NCI-H446 treated with DMSO at 0.1 percent for 48 hours (cell line): ENCODE results near the gene FANCE.
A peak's percentile ranks its signal among the peaks of the same experiment; 100 is the strongest.

Source experiments
- DNase-seq: peaks from one replicate; lab custom pipeline; 2025; lab: John Stamatoyannopoulos, UW

Gene FANCE

DNA sequence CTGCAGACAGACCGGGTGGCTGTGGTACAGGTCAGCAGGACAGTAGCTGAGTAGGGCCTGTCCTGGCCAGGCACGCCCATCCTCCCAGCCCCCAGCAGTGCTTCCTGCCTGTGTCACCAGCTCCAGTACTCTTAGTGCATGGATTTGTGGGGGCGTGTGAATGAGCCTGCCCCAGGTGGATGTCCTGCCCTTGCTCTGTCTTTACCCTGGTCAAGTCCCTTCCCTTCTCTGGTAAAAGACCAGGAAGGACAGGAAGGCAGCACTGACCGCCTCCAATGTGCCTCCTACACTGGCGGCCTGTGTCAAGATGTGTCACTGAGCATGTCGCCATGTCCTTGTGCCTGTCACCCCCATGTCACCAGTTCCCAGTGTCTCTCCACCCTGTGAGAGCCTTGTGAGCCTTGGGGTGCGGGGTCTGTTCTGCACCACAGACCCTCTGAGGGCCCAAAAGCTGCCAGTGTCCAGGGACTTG lies 32.8 kb downstream of the FANCE start:
- DNase-seq: no peak

DNA sequence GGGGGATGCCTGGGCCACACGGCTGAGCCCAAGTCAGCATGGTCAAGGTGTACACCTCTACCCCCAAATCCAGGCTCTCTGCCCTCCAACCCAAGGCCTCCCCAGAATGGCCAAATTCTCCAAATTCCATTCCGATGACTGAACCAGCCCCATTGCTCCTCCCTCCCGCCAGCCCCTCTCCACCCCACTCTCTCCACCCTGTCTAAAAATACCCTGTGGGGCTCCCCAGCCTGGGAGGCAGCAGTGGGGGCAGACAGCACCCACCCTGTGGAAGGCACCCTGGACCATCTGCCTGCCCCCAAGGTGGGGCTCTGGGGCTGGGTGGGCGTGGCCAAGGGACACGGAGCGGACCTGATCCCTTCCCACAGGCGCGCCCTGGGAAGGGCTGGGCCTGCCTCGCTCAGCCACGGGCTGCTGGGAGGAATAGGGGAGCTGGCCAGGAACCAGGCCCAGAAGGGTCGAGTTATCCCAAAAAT lies 33.3 kb downstream of the FANCE start:
- no peak for DNase-seq

DNA sequence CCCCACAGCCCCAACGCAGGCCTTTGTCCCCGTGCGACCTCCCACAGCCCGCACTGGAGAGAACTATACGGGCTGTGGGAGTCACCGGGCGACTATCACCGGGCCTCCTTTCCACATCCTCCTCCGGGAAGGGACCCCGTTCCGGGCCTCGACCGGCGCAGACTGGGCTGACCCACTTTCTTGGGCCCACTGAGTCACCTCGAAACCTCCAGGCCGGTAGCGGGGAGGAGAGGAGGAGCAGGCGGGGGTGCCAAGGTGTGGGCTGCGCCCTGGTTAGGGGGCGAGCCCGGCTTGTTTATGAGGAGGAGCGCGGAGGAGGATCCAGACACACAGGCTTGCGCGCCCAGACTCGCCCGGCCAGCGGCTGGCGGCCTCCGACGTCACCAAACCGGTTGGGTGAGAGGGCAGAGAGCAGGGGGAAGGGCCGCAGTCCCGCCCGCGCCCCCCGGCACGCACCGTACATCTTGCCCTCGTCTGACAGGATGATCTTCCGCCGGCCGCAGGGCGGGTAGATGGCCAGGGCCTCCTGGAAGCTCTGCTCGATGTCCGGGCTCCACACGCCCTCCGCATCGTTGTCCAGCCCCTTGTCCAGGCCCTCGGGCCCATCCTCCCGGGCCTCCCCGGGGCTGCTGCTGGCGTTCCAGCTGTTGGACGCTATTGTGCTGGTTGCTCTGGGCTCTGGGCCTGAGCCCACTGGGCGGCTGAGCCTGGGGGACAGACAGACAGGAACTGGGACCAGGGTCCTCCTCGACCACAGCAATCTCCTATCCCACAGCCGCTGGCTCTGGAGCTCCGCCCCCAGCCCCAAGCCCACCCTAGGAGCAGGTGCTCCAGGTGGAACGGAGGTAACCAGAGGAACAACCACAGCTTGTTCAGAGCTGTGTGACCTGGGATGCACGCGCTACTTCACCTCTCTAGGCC lies 34.1 kb downstream of the FANCE start:
- no peak for DNase-seq

DNA sequence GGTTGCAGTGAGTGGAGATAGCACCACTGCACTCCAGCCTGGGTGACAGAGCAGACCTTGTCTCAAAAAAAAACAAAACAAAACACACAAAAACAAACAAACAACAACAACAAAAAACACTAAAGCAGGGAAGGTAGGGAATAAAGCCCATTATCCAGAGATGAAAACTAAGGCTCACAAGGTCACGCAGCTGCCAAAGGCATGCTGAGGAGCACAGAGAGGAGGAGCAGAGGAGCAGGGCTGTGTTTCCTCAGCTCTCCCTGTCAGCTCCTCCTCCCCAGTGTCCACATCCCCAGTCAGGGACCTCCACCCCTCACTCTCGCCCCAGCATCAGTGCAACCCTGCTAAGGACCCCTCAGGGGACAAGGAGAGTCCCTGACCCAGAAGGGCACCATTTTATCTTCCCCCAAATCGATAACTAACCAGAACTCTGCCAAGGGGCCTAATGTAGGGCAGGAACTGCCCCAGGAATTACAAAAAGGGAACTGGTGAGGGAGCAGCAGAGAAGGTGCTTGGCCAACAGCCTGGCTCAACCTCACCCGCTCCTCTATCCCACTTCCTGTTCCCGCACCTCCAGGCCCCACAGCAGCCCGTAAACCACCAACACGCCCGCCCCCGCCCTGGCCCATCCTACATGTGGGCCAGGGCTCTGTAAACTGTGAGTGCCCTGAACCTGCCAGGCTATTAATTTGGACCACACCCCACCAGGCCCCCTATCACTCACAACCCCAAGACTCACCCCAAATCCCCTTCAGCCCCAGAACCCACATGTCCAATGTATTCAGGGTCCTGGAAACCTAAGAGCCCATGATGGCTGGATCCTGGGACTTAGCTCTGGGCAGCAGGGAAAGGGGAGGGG lies 35.7 kb downstream of the FANCE start:
- DNase-seq: no peak

DNA sequence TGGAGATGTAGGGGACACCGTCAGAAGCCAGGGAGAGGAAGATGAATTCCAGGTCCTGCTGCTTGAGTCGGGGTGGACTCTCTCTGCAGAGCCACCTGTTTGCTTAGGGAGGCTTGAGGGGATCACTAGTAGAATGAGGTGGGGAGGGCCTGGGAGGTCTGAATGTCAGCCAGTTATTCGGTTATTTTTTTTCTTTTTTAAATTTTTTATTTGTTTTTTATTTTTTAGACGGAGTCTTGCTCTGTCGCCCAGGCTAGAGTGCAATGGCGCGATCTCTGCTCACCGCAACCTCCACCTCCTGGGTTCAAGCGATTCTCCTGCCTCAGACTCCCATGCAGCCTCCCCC lies 36.4 kb downstream of the FANCE start:
- no peak for DNase-seq

DNA sequence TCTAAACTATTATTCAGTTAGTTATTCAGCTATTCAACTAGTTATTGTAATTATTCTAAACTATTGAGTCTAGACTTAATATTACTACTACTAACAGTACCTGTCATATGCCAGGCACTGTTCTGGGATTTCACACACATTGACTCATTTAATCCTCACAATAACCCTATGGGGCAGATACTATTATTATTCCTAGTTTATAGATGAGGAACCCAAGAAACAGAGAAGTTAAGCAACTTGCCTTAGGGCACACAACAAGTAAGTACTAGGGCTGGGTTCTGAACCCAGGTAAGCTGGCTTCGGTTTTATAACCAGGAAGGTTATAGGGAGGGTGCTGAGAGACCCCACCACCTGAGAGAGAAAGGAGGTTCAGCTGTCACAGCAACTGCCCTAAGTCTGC lies 36.9 kb downstream of the FANCE start:
- DNase-seq: peak; percentile 66

DNA sequence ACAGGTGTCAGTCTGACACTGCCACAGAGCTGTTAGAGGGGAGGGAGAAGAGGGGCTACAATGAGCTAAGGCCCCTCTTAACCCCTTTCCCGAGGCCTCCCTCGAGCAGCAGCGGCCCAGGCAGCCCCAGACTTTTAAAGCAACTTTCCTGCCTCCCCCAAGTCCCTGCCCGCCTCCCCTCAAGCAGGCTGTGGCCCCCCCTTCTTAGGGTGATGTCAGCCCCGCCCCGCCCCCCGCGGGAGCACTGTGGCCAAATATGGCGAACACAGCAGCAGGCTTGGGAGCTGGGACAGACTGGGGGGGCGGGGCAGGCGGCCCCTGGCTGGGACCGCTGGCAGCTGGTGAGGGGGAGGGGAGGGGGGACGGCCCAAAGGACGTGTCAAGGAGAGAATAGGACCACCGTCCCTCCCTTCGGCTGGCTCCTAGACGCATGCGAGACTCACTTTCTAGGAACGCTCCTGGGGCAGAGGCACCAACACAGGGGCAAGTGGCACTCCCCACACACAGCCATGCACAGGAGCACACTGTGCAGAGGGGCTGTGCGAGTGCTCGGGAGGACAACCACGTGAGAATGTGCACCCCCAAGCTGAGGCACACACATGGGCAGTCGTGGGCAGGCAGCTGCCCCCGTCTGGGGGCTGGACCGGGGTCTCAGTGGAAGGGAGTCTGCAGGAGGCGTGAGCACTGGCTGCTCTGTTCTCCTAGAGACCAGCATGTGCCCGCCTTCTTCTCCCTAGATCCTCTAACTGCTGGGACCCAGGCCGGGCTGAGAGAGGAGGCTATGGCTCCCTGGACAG lies 38.1 kb downstream of the FANCE start:
- peak; percentile 52 for DNase-seq

DNA sequence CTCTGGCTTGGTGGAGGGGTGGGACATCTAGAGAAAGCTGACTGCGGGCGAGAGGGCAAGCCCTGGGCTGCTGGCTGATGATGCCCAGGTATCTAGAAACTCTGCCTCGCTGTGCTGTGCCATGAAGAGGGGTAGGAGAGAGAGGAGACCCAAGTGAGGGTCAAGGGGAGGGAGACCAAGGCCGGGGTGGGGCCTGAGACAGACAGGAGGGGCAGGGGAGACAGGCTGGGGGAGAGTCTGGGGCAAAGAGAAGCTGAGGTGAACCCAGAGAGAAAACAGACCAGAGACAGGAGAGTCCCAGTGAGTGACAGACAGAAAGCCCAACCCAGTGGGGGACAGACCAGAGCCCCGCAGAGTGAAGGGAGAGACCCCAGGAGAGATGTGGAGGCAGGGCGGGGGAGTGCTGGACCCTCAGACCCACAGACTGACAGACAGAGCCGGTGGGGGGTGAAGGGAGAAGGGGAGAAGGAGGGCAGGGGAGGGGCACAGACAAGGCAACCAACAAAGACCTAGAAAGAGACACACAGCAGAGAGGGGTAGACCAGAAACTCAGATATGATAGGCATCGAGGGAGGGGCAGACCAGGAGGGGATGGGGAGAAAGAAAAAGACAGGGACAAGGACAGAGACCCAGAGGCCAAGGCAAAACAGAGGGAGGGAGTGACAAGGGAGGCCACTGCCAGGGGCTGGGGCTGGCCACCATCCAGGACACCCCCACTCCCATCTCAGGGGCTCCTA lies 38.9 kb downstream of the FANCE start:
- no peak for DNase-seq

DNA sequence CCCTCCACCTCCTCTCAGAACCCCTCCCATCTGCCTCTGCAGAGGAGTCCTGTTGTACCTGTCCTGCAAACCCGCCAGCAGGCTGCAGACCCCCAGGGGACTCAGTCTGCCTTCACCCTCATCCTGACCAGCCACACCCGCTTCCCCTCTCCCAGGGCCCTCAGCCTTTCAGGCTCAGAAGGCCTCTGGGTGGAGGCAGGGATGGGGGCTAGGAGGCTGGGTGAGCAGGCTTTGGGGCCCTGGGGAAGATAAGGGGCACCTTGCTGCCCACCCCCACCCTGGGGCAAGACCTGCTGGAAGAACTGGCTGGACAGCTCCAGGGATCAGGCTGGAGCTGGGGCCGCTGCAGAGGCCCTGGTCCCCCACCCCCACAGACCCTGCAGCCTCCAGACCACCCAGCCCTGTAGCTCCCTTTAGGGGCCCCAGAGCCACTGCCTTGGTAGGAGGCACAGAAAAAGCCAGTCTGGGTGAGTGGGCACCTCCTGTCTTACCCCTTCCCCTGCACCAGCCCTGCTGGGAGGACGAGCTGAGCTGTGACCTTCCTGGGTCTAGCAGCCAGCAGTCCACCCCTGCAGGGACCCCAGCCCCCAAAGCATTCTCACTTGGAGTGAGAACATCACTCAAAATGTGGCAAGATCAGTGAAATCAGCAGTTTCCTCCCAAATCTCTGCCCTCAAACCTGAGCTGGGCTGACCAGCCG lies 39.6 kb downstream of the FANCE start:
- DNase-seq: no peak

DNA sequence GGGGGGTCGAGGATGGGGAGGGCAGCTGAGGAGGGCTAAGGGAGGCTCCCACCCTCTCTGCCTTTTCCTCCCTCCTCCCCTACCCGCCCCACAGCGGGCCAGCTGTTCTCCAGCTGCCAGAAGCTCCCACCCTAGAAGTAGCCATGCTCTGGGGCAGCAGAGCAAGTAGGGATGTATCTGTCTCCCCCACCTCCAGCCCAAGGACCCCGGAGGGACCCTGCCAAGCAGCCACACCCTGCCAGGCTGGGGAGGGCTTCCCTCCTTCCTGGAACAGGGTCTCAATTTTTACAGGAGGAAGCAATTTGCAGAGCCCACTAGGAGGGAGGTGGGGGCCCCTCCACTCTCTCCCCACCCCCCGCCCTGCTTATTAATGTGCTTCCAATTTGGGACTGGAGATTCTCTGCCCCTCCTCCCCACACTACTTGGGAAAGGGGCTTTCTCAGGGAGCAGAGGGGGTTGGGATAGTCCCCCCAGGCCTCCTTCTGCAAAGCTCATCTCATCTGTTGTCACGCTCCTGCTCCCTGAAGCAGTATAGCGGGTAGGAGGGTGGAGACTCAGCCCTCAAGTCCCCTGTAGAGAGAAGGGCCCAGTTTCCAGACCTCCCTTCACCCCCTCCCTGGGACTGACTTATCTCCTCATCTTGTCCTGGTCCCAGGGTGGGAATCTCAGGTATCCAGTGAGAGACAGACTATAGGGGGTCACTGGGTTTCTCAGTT lies 40.3 kb downstream of the FANCE start:
- DNase-seq: no peak

DNA sequence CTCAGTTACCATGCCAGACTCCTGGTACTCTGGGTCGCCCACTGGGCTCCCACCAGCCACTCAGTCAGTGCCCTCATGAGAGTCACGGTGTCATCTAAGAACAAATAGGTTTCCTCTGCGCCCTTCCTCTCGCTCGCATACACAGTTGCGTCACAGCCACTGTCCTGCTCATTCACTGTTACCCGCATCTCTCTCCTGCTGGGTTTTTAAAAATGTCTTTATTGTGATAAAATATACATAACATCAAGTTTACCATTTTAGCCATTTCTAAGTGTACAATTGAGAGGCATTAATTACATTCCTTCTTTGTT lies 40.8 kb downstream of the FANCE start:
- no peak for DNase-seq

DNA sequence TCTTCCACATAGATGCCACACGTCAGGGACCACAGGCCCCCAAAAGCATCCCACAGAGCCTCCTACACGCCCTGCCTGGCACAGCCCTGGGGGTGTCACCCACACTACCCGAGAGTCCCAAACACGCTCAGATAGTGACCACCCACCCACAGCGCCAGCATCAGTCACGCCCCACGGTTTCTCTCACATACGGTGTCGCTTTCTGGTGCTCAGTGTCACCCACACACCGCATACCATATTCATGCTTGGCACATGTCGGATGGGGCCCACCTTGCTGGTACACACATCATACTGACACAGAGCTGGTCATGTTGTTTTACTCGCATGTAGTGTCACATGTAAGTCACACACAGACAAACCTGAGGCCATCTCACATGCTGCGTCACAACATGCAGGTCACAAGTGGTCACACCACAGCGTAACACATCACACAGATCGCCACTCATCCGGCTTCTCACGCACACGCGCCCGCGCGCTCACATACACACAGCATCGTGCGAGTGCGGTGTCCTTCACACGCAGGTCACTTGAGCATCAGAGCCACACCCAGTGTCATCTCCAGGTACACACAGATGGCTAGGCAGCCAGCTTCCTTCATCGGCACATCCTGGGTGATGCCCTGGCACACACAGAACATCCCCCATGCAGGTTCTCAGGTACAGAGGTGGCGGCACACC lies 41.3 kb downstream of the FANCE start:
- DNase-seq: no peak

DNA sequence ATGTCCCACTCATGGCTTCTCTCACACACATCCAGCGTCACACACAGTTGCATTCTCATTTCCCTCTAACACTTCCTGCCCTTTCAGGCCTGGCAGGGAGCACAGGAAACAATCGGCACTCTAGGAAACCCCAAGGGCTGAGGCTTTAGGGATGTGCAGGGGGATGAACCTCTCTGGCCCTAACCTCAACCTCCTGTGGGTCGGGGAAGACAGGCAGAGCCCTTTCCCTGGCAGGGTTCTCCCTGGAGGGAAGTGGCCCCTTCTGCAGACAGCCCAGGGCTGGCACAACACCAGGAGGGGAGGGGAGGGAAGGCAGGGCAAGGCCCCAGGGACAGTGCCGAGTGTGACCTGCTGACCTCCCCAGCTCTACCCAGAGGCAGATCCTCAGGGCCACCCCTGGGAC lies 42.0 kb downstream of the FANCE start:
- no peak for DNase-seq

DNA sequence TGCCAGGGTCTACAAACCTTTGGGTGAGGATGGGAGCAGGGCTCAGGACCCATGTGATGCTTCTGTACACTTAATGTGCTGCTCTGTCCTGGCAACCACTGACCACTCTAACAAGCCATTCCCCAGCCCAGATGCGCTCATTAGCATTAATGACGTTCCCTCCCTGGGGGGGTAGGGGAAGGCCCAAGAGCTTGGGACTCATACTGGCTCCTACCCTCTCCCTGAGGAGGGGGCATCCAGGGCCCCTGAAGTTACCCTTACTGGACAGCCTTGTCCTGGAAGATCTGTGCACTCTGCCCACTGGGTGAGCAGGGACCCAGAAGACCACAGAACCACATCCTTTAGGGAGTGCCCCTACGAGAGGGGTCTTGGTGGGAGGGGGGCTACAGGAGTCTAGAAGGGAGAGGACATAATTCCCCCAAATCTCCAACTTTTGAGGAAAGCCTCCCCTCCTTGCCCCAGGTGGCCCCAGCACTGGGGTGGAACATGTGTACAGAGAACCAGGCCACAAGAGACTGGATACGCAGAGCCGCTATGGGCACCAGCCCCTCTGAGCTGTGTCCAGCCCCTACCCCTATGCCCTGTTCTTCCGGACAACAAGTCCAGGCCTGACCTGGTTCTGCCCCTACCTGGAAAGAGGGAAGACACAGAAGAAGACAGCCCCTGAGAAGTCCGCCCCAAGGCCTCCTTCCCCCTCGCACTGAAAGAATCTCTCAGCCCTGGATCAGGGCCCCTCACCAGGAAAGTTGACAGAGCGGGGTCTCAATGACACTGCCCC lies 43.3 kb downstream of the FANCE start:
- no peak for DNase-seq

DNA sequence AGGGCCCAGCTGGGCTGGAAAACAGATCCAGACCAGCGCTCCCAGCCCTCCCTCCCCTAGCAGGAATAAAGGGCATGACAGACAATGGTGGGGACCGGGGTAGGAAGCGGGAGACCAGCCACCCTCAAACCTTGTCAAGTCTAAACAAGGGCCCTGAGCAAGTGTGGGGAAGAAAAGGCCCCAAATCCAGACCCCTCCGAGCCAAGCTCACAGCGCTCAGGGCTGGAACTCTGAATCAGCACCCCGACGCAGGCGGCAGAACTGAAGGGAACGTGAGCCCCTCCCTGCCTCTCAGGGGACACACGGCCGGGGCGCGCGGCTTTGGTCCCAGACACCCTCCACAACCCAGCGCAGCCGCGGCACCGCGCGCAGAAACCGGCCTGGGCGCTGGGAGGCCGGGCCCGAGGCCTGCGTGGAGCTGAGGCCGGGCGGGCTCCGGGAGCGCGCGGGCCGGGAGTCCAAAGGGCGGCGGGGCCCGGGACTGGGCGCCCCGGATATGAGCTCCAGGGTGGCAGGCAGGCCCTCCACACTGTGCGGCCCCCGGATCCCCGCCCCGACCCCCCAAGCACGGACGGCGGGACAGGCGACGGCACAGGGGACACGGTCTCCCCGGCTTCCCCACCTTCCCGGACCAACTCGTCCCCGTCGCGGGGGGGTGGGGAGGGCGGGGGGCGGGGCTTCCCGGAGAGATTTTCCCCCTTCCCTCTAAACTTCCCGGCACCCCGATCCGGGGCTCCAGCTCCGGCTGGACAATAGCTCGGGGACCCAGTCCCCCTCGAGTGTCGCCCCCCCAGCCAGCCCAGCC lies 44.1 kb downstream of the FANCE start:
- no peak for DNase-seq

DNA sequence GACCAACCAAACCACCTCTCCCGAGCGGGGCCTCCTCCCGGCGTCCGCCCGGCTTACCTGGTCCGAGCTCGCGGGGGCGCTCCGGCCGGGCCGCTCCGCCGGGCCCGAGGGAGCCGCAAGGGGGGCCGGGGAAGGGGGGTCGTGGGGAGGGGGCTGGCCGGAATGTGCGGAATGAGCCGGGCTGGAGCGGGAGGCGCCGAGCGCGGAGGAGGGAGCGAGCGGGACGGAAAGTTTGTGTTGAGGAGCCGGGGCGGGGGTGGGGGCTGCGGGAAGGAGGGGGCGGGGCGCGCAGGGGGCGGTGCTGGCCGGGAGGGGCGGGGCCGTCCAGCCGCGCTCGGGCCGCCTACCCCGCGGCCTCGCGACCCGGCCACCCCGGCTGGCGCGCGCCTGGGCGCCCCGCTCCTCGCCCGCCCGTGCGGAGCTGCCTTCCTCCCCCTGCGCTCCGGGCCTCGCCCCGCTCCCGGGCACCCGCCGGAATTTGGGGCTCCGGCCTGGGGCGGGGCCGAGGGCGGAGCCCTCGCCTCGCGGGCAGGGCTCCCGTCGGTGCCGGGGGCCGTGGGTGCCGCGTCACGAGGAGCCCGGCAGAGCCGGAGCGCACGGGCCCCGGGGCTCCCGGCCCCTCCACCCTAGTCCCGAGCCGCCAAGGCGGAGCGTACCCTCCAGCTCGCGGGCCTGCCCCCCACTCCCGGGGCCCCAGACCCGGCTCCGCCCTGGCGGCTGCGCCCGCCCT lies 44.9 kb downstream of the FANCE start, which contains the start of gene TEAD3:
TEAD3 (minus strand) TSS at position 239 of the 730 bp plus-strand sequence.
- no peak for DNase-seq
